Vagina (tissue), 2 donors: ENCODE data around the gene GAS1.

ENCODE experiments used
- POLR2A ChIP-seq, 2 donors: fragments of 450-650 bp; IDR thresholded peaks; one replicate each; pipeline ENCODE4 v1.6.1; 2017; ENCODE audit warnings: antibody characterized with exemption in 2 of 2, mild to moderate bottlenecking in 2 of 2, moderate library complexity in 2 of 2
- TF ChIP-seq, protein P1 (sequence below), 3 experiments: fragments of 450-650 bp in 2 of 3; fragments of 200-600 bp in 1 of 3; sonication (generic) in 1 of 3; IDR thresholded peaks; one replicate each; pipeline ENCODE4 v1.5.1; 2017 to 2019; ENCODE audit warnings: antibody characterized with exemption in 3 of 3, mild to moderate bottlenecking in 2 of 3, moderate library complexity in 2 of 3

- no peak for TF ChIP-seq POLR2A (IDR thresholded peaks at IDR 0.05)
- TF ChIP-seq, protein P1, sequence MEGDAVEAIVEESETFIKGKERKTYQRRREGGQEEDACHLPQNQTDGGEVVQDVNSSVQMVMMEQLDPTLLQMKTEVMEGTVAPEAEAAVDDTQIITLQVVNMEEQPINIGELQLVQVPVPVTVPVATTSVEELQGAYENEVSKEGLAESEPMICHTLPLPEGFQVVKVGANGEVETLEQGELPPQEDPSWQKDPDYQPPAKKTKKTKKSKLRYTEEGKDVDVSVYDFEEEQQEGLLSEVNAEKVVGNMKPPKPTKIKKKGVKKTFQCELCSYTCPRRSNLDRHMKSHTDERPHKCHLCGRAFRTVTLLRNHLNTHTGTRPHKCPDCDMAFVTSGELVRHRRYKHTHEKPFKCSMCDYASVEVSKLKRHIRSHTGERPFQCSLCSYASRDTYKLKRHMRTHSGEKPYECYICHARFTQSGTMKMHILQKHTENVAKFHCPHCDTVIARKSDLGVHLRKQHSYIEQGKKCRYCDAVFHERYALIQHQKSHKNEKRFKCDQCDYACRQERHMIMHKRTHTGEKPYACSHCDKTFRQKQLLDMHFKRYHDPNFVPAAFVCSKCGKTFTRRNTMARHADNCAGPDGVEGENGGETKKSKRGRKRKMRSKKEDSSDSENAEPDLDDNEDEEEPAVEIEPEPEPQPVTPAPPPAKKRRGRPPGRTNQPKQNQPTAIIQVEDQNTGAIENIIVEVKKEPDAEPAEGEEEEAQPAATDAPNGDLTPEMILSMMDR (IDR thresholded peaks at IDR 0.05), result no peak
Measured at GRCh38 chr9:86983620-86984259, 36.4 kb upstream of the GAS1 start.
